HG02852 (cell line): Measurements from ENCODE around the gene SEC31B.

Experiments
- ATAC-seq: cut with Tn5 transposase; IDR thresholded peaks from one replicate; pipeline ENCODE4 v1.9.1; 2021; ENCODE audit warnings: mild to moderate bottlenecking, moderate library complexity; ENCODE audit not compliant: unreplicated experiment

SEC31B gene

GRCh38 chr10:100528921-100529474 lies 9.3 kb upstream of the SEC31B start:
- no peak for ATAC-seq

GRCh38 chr10:100528123-100528886 lies 8.6 kb upstream of the SEC31B start:
- no peak for ATAC-seq

DNA sequence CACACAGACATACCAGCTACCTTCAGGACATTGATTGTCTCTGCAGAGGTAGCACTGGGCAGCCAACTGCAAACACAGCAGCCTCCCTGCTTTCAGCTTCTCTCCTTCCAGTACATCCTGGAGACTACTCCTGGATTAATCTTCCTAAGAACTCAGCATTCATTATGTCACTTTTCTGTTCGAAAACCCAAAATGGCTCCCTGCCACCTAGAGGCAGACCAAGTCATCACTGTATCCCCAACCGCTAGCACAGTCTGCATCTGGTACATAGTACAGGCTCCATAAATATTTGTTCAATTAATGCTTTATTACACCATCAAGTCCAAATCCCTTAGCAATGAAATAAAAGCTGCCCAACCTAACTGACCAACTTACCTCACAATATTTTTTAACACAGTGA lies 5.0 kb upstream of the SEC31B start:
- no peak for ATAC-seq

DNA sequence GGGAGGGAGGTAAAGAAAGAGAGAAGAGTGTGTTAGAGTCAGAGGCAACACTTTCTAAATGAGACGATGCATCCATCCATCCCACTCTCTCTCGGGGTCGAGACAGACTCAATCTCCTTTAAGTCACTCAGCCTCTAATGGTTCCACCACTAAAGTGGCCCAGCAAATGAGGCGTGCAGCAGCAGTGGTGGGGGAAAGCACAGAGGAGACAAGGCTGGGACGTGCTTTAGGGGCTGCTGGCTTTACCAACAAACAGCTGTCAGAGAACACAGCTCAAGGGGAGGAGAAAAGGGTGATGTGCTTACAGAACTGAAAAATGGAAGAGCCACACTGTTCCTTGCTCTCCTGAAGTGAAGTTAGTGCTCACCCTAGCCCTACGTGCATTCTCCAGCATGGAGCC lies 4.5 kb upstream of the SEC31B start:
- no peak for ATAC-seq

DNA sequence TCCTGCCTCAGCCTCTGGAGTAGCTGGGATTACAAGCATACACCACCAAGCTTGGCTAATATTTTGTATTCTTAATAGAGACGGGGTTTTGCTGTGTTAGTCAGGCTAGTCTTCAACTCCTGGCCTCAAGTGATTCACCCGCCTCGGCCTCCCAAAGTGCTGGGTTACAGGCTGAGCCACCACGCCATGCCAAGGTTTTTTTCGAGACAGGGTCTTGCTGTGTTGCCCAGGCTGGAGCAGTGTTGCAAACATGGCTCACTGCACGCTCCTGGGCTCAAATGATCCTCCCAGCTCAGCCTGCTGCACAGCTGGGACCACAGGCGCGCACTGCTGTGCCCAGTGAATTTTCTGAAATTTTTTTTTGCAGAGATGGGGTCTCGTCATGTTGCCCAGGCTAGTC lies 3.3 kb upstream of the SEC31B start:
- no peak for ATAC-seq

- ATAC-seq, result no peak
These were observed 2.6 kb upstream of the SEC31B start for GRCh38 chr10:100522107-100522801.

DNA sequence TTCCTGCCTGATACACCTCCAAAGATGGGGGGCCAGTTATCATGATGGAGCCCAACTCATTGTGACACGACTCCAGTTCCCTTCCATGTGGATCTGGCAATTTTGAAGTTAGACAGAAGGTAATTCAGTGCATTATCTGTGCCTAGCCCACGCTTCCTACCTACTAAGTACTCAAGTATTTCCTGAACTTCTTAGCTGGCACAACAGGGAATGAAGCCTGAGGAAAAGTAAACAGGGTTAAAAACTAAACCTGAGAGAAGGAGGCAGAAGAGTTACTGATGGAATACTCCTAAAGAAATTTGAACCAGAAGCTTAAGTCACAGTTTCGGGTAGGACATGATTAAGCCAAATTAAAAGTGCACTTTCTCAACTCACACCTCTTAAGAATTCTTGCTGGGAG lies 1.1 kb upstream of the SEC31B start:
- ATAC-seq, result no peak

DNA sequence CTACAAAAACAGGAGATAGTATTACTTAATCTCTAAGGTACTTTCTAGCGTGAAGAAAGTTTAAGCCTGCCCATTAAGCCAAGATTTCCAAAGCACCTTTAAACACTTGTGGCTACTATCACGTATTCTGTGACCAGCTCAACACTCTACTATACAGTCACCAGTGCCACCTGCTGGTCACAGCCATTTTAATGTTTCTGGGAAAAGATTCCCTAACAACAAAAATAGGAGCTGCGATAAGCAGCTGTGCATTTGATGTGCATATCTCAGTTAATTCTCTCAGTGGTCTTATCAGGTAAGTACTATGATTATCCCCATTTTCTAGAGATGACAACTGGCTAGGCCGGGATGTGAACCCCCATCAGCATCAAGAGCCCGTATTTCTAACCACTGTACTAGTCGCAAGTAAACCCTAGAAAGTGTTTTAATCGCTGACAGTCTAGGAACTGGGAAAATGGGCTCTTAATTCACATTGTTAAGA lies 860 bp downstream of the SEC31B start:
- ATAC-seq, result no peak

DNA sequence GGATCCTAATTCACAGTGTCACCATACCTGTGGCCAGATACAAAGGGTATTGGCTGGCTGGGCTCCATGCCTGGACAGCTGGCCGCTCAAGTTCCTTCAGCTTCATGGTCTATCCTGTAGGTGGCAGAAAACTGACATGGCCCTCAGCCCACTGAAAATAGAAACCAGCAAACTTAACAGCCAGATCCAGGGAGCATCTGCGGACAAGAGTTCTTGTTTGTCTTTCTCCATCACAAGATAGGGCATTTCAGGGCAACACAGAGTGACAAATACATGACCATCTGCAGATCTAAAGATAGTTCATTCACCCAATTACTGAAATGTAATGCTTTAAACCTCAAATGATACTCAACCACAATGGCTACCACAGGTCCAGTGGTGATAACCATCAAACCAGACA lies 2.8 kb downstream of the SEC31B start:
- ATAC-seq, result no peak

DNA sequence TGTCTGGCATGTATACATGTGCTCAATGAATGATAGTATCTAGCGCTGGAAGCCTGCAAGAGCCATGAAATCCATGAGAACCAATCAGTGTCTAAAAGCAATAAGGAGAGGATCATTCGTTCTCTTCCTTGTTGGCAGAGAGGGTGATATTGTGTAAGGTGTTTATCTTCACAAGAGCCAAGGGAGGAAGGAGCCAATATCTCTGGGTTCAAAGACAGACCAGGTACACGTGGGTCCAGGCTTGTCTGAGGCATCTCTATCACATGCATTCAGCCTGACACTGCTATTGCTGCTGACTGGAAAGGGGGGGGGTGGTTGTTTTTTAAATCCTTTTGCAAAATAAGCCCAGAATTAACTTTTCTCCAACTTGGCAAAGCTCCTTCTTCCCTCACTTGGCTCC lies 4.0 kb downstream of the SEC31B start:
- ATAC-seq, result no peak

DNA sequence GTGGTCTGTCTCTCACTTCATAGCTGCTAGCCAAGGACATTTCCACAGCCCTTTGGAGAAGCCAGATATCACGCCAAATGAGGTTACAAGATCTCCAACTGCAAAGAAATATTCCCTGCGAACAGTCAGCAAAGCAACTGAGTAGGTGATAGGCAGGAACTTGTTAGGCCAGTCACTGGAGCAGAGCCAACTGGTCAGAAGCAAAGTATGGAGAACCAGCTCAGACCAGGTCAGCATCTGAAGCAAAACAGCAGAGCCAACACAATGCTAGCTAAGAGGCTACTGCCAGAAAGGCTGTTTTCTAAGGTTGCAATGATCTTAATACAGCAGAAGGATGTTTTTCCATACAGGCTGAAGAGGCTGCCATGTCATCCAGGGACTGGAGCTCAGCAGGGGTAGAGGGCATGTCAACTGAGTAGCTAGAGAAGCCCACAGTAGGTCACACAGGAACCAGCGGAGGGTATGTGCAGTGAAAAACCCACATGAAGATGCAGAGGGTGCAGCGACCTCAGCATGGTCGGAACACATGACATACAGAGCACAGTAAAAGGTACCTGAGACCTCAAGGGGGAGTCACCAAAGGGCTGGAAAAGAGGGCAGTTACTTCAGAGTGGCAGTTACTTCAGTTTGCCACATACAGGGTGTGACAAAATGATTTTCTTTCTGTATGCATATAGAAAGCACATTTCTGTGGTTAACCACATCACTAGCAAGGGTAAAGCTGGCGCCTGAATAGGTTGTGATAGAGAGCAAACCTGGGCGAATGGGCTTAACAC lies 8.9 kb downstream of the SEC31B start:
- no peak for ATAC-seq

- ATAC-seq, result no peak
These were observed 10.3 kb downstream of the SEC31B start for GRCh38 chr10:100509241-100509840.

DNA sequence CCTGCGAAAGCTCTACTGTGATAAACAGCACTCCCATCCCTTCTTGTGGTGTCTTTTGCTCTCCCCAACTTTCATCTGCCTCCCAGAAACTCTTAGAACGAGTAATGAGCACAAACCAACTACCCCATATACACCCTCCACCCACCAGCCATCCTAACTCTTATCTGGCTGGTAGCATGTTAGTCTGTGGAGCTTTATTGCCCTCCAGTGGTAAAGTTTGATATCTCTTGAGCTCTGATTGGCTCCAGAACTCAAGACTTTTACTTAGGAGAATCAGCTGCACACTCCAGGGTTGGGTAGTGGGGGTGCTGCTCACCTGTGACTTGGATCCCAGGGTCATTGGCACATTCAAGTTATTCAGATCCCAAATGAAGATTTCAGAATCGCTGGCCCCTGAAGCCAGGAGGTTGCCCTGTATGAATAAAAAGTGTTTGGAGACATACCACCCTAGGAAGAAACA lies 10.9 kb downstream of the SEC31B start:
- ATAC-seq, result no peak

- ATAC-seq, result no peak
These were observed 11.4 kb downstream of the SEC31B start for GRCh38 chr10:100508266-100508665.

- no peak for ATAC-seq
These were observed 12.3 kb downstream of the SEC31B start for GRCh38 chr10:100507357-100507732.

DNA sequence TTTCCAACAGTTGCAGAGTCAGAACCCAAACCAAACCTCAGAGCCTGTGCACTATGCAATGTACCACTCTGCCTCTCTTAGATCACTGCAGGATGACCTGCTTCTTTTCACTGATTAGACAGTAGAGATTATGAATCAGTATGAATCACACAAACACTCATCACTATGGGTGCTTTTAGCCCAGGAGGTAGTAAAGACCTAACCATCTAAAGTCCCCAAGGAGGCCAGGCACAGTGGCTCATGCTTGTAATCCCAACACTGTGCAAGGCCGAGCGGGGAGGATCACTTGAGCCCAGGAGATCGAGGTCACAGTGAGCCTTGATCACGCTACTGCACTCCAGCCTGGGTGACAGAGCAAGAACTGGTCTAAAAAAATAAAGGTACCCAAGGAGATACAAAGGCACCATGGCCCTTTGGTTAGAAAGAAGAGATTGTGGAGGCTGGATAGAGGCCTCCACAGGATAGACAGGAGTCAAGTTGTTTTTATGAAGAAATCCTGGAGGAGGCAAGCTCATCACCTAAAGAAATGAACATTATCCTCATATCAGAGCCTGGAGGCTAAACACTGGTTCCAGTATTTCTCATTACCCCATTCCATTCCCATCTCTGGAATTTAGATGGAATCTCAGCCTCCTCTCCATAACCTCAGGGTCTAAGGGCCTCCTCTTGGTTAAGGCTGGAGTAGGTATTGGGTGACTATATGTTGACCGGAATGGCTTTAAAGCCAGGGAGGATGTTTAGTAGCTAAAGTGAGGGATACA lies 12.9 kb downstream of the SEC31B start:
- ATAC-seq, result no peak

DNA sequence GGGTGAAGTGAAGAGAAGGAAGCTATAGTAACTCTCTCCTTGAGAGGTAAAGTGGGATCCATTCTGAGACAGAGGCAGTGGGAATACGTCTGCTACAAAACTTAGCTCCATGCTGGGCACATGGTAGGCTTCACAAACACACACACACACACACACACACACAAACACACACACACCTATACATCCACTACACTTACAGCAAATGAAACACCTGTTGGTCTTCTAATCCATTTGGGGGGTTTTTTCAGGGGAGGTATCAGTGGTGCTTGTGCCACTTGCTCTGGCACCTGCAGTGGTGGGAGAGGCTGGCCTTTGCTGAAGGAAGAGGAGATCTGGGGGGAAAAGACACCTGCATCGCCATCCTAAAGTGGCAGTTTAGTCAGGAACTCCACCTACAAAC lies 14.5 kb downstream of the SEC31B start:
- ATAC-seq, result no peak

GRCh38 chr10:100504096-100504495 lies 15.6 kb downstream of the SEC31B start:
- no peak for ATAC-seq

- ATAC-seq, result no peak
These were observed 16.7 kb downstream of the SEC31B start for GRCh38 chr10:100502926-100503494.

DNA sequence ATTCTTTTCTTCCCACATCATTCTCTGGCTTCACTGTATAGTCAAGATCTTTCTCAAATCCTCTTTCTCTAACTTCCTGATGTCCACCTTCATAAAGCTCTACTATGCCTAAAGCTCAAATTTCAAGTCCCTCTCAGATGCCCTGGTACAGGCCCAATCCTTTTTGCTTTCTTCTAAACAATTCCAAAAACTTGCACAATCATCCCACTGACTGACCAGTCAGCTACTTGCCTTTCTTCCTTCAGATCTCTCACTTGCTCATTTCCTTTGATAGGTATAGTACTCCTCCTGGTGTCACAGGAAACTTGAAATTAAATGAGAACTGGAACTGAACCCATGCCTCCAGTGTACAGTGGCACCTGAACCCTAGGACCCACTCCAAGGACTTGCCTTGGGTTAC lies 18.2 kb downstream of the SEC31B start:
- no peak for ATAC-seq
